IMR-90 (cell line): ENCODE data around the gene NRP1. TPM values are rescaled to one million over a fixed set of nuclear protein-coding genes. Genes with fewer than 3 reads are reported as not detected.

Experiments
- ATAC-seq: fragments of 200-7000 bp; cut with Tn5 transposase; 2 replicates; pipeline ENCODE4 v1.9.1; 2020; ENCODE audit warnings: low read depth, mild to moderate bottlenecking, moderate library complexity
- BruUV-seq: library from RNA; stranded (reverse); fragments of 400-500 nt; replicated peaks from 2 replicates; lab custom pipeline; 2021; lab: Mats Ljungman, UMichigan
- CTCF ChIA-PET: fragments of 300-600 bp; formaldehyde crosslinking; extraction: SDS; loops from one replicate; lab custom pipeline; 2021; ENCODE audit warnings: antibody characterized with exemption; lab: Yijun Ruan, JAX
- POLR2A ChIA-PET: fragments of 300-600 bp; sonication (Branson Sonifier 250); formaldehyde crosslinking; loops from one replicate; lab custom pipeline; 2022; ENCODE audit warnings: antibody characterized with exemption; ENCODE audit not compliant: unreplicated experiment; lab: Charles Lee
- DNase-seq: peaks from one replicate; pipeline ENCODE4 v3.0.0; 2013
- H2AFZ ChIP-seq: replicated peaks from 2 replicates; pipeline ENCODE3; 2013; ENCODE audit warnings: low read length, mild to moderate bottlenecking; ENCODE audit not compliant: poor library complexity
- H2AK5ac ChIP-seq: 2 replicates; pipeline ENCODE4 v1.6.1; 2013; ENCODE audit warnings: low read depth, low read length, inconsistent platforms
- H2AK9ac ChIP-seq: replicated peaks from 2 replicates; pipeline ENCODE3; 2013; ENCODE audit warnings: mild to moderate bottlenecking, low read depth, low read length, moderate library complexity; ENCODE audit not compliant: poor library complexity
- H2BK120ac ChIP-seq: 2 replicates; pipeline ENCODE4 v1.6.1; 2013; ENCODE audit warnings: low read depth, low read length, inconsistent platforms
- H2BK15ac ChIP-seq: 3 replicates; pipeline ENCODE4 v1.6.1; 2013; ENCODE audit warnings: low read depth, low read length, inconsistent platforms
- H2BK20ac ChIP-seq: 2 replicates; pipeline ENCODE4 v1.6.1; 2013; ENCODE audit warnings: low read depth, mild to moderate bottlenecking, inconsistent platforms, low read length, moderate library complexity
- H2BK5ac ChIP-seq: 2 replicates; pipeline ENCODE4 v1.6.1; 2013; ENCODE audit warnings: mild to moderate bottlenecking, low read depth, low read length, inconsistent platforms; ENCODE audit not compliant: poor library complexity, severe bottlenecking
- H3K14ac ChIP-seq: replicated peaks from 2 replicates; pipeline ENCODE4 v1.6.1; 2013; ENCODE audit warnings: low read depth, low read length, inconsistent platforms
- H3K18ac ChIP-seq: 2 replicates; pipeline ENCODE4 v1.6.1; 2013; ENCODE audit warnings: low read depth, low read length, control low read depth
- H3K23ac ChIP-seq: 2 replicates; pipeline ENCODE4 v1.6.1; 2013; ENCODE audit warnings: low read depth, low read length, inconsistent platforms
- H3K27ac ChIP-seq: 2 replicates; pipeline ENCODE4 v1.5.1; 2013; ENCODE audit warnings: mild to moderate bottlenecking, control low read depth, low read length; ENCODE audit not compliant: insufficient read depth
- H3K27me3 ChIP-seq: 2 replicates; pipeline ENCODE4 v1.6.1; 2013; ENCODE audit warnings: low read length; ENCODE audit not compliant: control insufficient read depth, insufficient read depth
- H3K36me3 ChIP-seq: 2 replicates; pipeline ENCODE4 v1.6.1; 2013; ENCODE audit warnings: low read length, mixed read lengths; ENCODE audit not compliant: control insufficient read depth, insufficient read depth
- H3K4ac ChIP-seq: 2 replicates; pipeline ENCODE4 v1.6.1; 2013; ENCODE audit warnings: low read depth, low read length, inconsistent platforms
- H3K4me1 ChIP-seq: 2 replicates; pipeline ENCODE4 v1.6.1; 2013; ENCODE audit warnings: low read length, mixed read lengths; ENCODE audit not compliant: control insufficient read depth, insufficient read depth
- H3K4me2 ChIP-seq: 2 replicates; pipeline ENCODE4 v1.6.1; 2013; ENCODE audit warnings: low read depth, mild to moderate bottlenecking, control low read depth, low read length, moderate library complexity
- H3K4me3 ChIP-seq: 2 replicates; pipeline ENCODE4 v1.5.1; 2013; ENCODE audit warnings: low read depth, mild to moderate bottlenecking, control low read depth, low read length, moderate library complexity; ENCODE audit not compliant: insufficient read depth
- H3K56ac ChIP-seq: 2 replicates; pipeline ENCODE4 v1.6.1; 2013; ENCODE audit warnings: low read length, inconsistent platforms; ENCODE audit not compliant: insufficient read depth; ENCODE audit errors: extremely low read depth
- H3K79me1 ChIP-seq, 2 experiments: 2 replicates each; pipeline ENCODE4 v1.6.1; 2013; ENCODE audit warnings: low read length in 2 of 2, inconsistent platforms in 1 of 2, low read depth in 1 of 2
- H3K9ac ChIP-seq: 2 replicates; pipeline ENCODE4 v1.6.1; 2013; ENCODE audit warnings: low read depth, low read length, control low read depth
- H3K9me1 ChIP-seq: 2 replicates; pipeline ENCODE4 v1.6.1; 2013; ENCODE audit warnings: low read length, inconsistent platforms; ENCODE audit not compliant: insufficient read depth
- H3K9me3 ChIP-seq: 2 replicates; pipeline ENCODE4 v1.6.1; 2013; ENCODE audit warnings: low read length; ENCODE audit not compliant: control insufficient read depth, insufficient read depth
- H4K20me1 ChIP-seq: 2 replicates; pipeline ENCODE4 v1.6.1; 2013; ENCODE audit warnings: low read length, inconsistent platforms; ENCODE audit not compliant: insufficient read depth
- H4K5ac ChIP-seq: 2 replicates; pipeline ENCODE4 v1.6.1; 2013; ENCODE audit warnings: mild to moderate bottlenecking, low read depth, low read length, control low read depth
- H4K8ac ChIP-seq, 2 experiments: 2 replicates each; pipeline ENCODE4 v1.6.1; 2013; ENCODE audit warnings: low read depth in 2 of 2, low read length in 2 of 2, control low read depth in 1 of 2, inconsistent platforms in 1 of 2
- H4K91ac ChIP-seq: 2 replicates; pipeline ENCODE4 v1.6.1; 2013; ENCODE audit warnings: low read depth, low read length, inconsistent platforms; ENCODE audit not compliant: insufficient read depth
- BHLHE40 ChIP-seq: fragments of 150-350 bp; IDR thresholded peaks from 2 replicates; pipeline ENCODE4 v1.6.1; 2016; ENCODE audit warnings: mild to moderate bottlenecking, low read depth, low read length
- CEBPB ChIP-seq: IDR thresholded peaks from 2 replicates; pipeline ENCODE4 v1.6.1; 2012; ENCODE audit warnings: low read depth, low read length, improper control_type of control experiment
- CHD1 ChIP-seq: IDR thresholded peaks from 2 replicates; pipeline ENCODE4 v1.6.1; 2012; ENCODE audit warnings: low read depth, low read length, improper control_type of control experiment
- CTCF ChIP-seq: conservative IDR thresholded peaks from 2 replicates; pipeline ENCODE4 v1.5.1; 2012; ENCODE audit warnings: mild to moderate bottlenecking, low read depth, low read length, improper control_type of control experiment
- MAFK ChIP-seq: IDR thresholded peaks from 2 replicates; pipeline ENCODE4 v1.6.1; 2012; ENCODE audit warnings: low read depth, low read length, improper control_type of control experiment
- MAZ ChIP-seq: IDR thresholded peaks from 2 replicates; pipeline ENCODE4 v1.6.1; 2012; ENCODE audit warnings: low read depth, mild to moderate bottlenecking, low read length, improper control_type of control experiment, moderate library complexity, borderline replicate concordance
- MXI1 ChIP-seq: IDR thresholded peaks from 2 replicates; pipeline ENCODE4 v1.6.1; 2012; ENCODE audit warnings: low read depth, mild to moderate bottlenecking, low read length, moderate library complexity, borderline replicate concordance
- NFE2L2 ChIP-seq: fragments of 150-350 bp; IDR thresholded peaks from 2 replicates; pipeline ENCODE4 v1.6.1; 2016; ENCODE audit warnings: low read depth, mild to moderate bottlenecking, low read length
- POLR2A ChIP-seq: IDR thresholded peaks from 2 replicates; pipeline ENCODE4 v1.6.1; 2012; ENCODE audit warnings: mild to moderate bottlenecking, low read depth, low read length
- RAD21 ChIP-seq: IDR thresholded peaks from 2 replicates; pipeline ENCODE4 v1.6.1; 2012; ENCODE audit warnings: low read length, improper control_type of control experiment
- RCOR1 ChIP-seq: IDR thresholded peaks from 2 replicates; pipeline ENCODE4 v1.6.1; 2012; ENCODE audit warnings: mild to moderate bottlenecking, low read length, improper control_type of control experiment; ENCODE audit not compliant: insufficient replicate concordance
- RFX5 ChIP-seq: IDR thresholded peaks from 2 replicates; pipeline ENCODE4 v1.8.0; 2012; ENCODE audit warnings: low read depth, mild to moderate bottlenecking, low read length, moderate library complexity
- SMC3 ChIP-seq: fragments of 150-350 bp; IDR thresholded peaks from 2 replicates; pipeline ENCODE4 v1.6.1; 2016; ENCODE audit warnings: low read depth, mild to moderate bottlenecking, antibody characterized with exemption, low read length, moderate library complexity
- USF2 ChIP-seq: fragments of 150-350 bp; IDR thresholded peaks from 2 replicates; pipeline ENCODE4 v1.6.1; 2017; ENCODE audit warnings: mild to moderate bottlenecking, antibody characterized with exemption, low read length, low read depth
- WGBS, 2 experiments: methylation state at CpG; one replicate each; pipeline versions ENCODE4 v1.1.5 to v1.1.7; 2013; ENCODE audit warnings: missing lambda C conversion rate in 2 of 2; ENCODE audit not compliant: insufficient read length in 1 of 2; ENCODE audit errors: extremely low coverage in 2 of 2; 5-methylcytosine and 5-hydroxymethylcytosine counted together
- dilution Hi-C: fragments of 300-500 bp; cut with HindIII; formaldehyde crosslinking; loops from one replicate; pipeline ENCODE4 v1.14.3; 2018; ENCODE audit warnings: low sequenced_read_pairs; ENCODE audit not compliant: unreplicated experiment
- in situ Hi-C: fragments of 300-500 bp; cut with MboI; formaldehyde crosslinking; loops from 3 replicates; pipeline ENCODE4 v1.14.3; 2019; ENCODE audit warnings: low sequenced_read_pairs, inconsistent platforms, mixed read lengths
- intact Hi-C: fragments of 100-400 bp; cut with micrococcal nuclease; formaldehyde crosslinking; loops from 2 replicates; pipeline ENCODE4 v1.10.0; 2022
- polyA plus RNA-seq, 3 experiments: library from polyadenylated mRNA; depleted of rRNA; stranded (reverse); fragments of >200 nt; gene quantifications; 2 replicates each; pipeline ENCODE4 v1.2.3, GENCODE V29; 2012; ENCODE audit warnings: low replicate concordance in 1 of 3
- total RNA-seq: library from RNA; depleted of rRNA; stranded (reverse); fragments of >200 nt; gene quantifications from 2 replicates; pipeline ENCODE4 v1.2.3, GENCODE V29; 2012

Gene NRP1
- total and polyA plus RNA-seq, 2 of the 4 experiments (the other 2 are of a cell fraction), result 108 to 227 TPM

GRCh38 chr10:33211106-33211878 lies 123.2 kb downstream of the NRP1 start:
- peak overlapping the region; percentile 67 for H2AK5ac ChIP-seq
- ATAC-seq (peak; percentile 87), DNase-seq (peak; percentile 92)
- H3K9ac ChIP-seq, result peak overlapping the region; percentile 48; the same call in 1 of the 2 replicates
- H3K23ac ChIP-seq, result peak overlapping the region; percentile 26
- H2BK120ac ChIP-seq, result peak overlapping the region; percentile 84
- dilution Hi-C loops, result no loop called here
- peaks cover 9% of the 10 kb centered on the region for H3K9me1 ChIP-seq
- H3K4ac ChIP-seq, result peak overlapping the region; percentile 47
- BruUV-seq, result no TSS peak
- in situ Hi-C loops, result no loop called here
- H3K18ac ChIP-seq, result peak overlapping the region; percentile 89
- H2BK5ac ChIP-seq, result peak overlapping the region; percentile 91
- WGBS, 2 experiments, result 60% methylated on average over 6 of the region's 10 CpGs; no CpG with 5 or more reads in 1 of the 2 experiments
- H4K20me1 ChIP-seq, result no peaks in the 10 kb centered on the region; the same call in 1 of the 2 replicates
- POLR2A ChIA-PET, result no interaction called here
- no peaks in the 10 kb centered on the region for H3K27me3 ChIP-seq
- H3K56ac ChIP-seq, result peak overlapping the region; percentile 48; the same call in 1 of the 2 replicates
- CTCF ChIA-PET, result no interaction called here
- H3K4me1 ChIP-seq, result peaks cover 21% of the 10 kb centered on the region
- H3K36me3 ChIP-seq, result peaks cover 20% of the 10 kb centered on the region
- peak overlapping the region; percentile 65 to 83 for H4K8ac ChIP-seq
- intact Hi-C loops, result no loop called here
- peak overlapping the region; percentile 71 for H4K91ac ChIP-seq
- H3K4me2 ChIP-seq, result peak overlapping the region; percentile 69
- no peak overlapping the region; the same call in 1 of the 2 replicates for H3K4me3 ChIP-seq
- no peaks in the 10 kb centered on the region for H3K9me3 ChIP-seq
- peak overlapping the region; percentile 85 for H4K5ac ChIP-seq
- peak overlapping the region; percentile 68 for H2BK20ac ChIP-seq
- peak overlapping the region; percentile 95 for H2BK15ac ChIP-seq
- peak overlapping the region; percentile 88 for H3K14ac ChIP-seq
- H2AK9ac ChIP-seq, result peak overlapping the region; percentile 18
- no peak overlapping the region for H2AFZ ChIP-seq
- peak overlapping the region; percentile 51 for H3K27ac ChIP-seq
- H3K79me1 ChIP-seq, result peaks cover 8 to 41% of the 10 kb centered on the region in 2 experiments; a peak in 3 of 4 replicates
- TF ChIP-seq CEBPB (peak; percentile 53), USF2 (no peak), POLR2A (no peak; the same call in 1 of the 2 replicates), NFE2L2 (no peak), MAZ (peak; percentile 16; the same call in 1 of the 2 replicates), RCOR1 (peak; percentile 38), BHLHE40 (no peak), CHD1 (no peak), RFX5 (no peak), CTCF (no peak), MAFK (no peak), MXI1 (no peak), RAD21 (peak; percentile 23), SMC3 (no peak)
